Activated CD4-positive, alpha-beta memory T cell treated with anti-CD3 and anti-CD28 coated beads for 36 hours (primary cell): ENCODE results near the gene FGD3. TPM values are rescaled to one million over a fixed set of nuclear protein-coding genes. Genes with fewer than 3 reads are reported as not detected.
A peak's percentile ranks its signal among the peaks of the same experiment; 100 is the strongest.

Experiments
- CTCF ChIA-PET: fragments of 350-600 bp; sonication (Branson Sonifier 250); formaldehyde crosslinking; loops from one replicate; lab custom pipeline; 2021; ENCODE audit warnings: antibody characterized with exemption, inconsistent platforms; lab: Charles Lee
- POLR2A ChIA-PET: fragments of 350-600 bp; sonication (Branson Sonifier 250); formaldehyde crosslinking; loops from one replicate; lab custom pipeline; 2021; ENCODE audit warnings: antibody characterized with exemption; lab: Charles Lee
- DNase-seq: peaks from one replicate; pipeline ENCODE4 v3.0.0-alpha.2; 2020
- H3K27ac Mint-ChIP-seq: one replicate; pipeline ENCODE4 v1.8.0; 2021; ENCODE audit warnings: mixed read lengths
- H3K27me3 Mint-ChIP-seq: one replicate; pipeline ENCODE4 v1.8.0; 2021; ENCODE audit warnings: mixed read lengths
- H3K36me3 Mint-ChIP-seq: one replicate; pipeline ENCODE4 v1.8.0; 2021; ENCODE audit warnings: mixed read lengths
- H3K4me1 Mint-ChIP-seq: one replicate; pipeline ENCODE4 v1.8.0; 2021; ENCODE audit warnings: low read depth, mixed read lengths
- H3K4me3 Mint-ChIP-seq: one replicate; pipeline ENCODE4 v1.8.0; 2021; ENCODE audit warnings: mild to moderate bottlenecking, mixed read lengths
- H3K9me3 Mint-ChIP-seq: one replicate; pipeline ENCODE4 v1.8.0; 2021; ENCODE audit warnings: mixed read lengths
- intact Hi-C: fragments of 100-400 bp; cut with micrococcal nuclease; formaldehyde crosslinking; loops from one replicate; pipeline ENCODE4 v1.15.1; 2023
- total RNA-seq, 2 experiments: library from RNA; stranded (reverse); gene quantifications; one replicate each; pipeline ENCODE4 v1.2.3, GENCODE V29; 2021

Gene FGD3
- total RNA-seq, 2 experiments from 2014 or later = 41.3 to 47.7 TPM

- intact Hi-C loops = no loop called here
- peaks cover 11% of the 10 kb centered on the region for H3K36me3 Mint-ChIP-seq
- peaks cover 51% of the 10 kb centered on the region for H3K4me1 Mint-ChIP-seq
- peak overlapping the region; percentile 99 for H3K27ac Mint-ChIP-seq
- H3K27me3 Mint-ChIP-seq = no peaks in the 10 kb centered on the region
- ChIA-PET CTCF (interaction anchor here (0.7 to 2.8 kb wide), 7 partner anchors 9 to 294 kb away, joined by 3 to 17 read pairs (median 6); no protein-coding TSS in a partner anchor), POLR2A (interaction anchor here (0.6 to 1.6 kb wide), 11 partner anchors 14 to 98 kb away, joined by 3 to 9 read pairs (median 4); partner anchors contain the start of gene NINJ1)
- H3K4me3 Mint-ChIP-seq = peak overlapping the region; percentile 90
- peak; percentile 48 for DNase-seq
- no peaks in the 10 kb centered on the region for H3K9me3 Mint-ChIP-seq
Observed at GRCh38 chr9:93059011-93059714, 111.8 kb downstream of the FGD3 start.

GRCh38 chr9:93059715-93060578 is 112.6 kb downstream of the FGD3 start:
- Mint-ChIP-seq H3K4me3 (peak overlapping the region; percentile 90), H3K36me3 (peaks cover 18% of the 10 kb centered on the region), H3K9me3 (no peaks in the 10 kb centered on the region), H3K27me3 (no peaks in the 10 kb centered on the region), H3K4me1 (peaks cover 58% of the 10 kb centered on the region), H3K27ac (peak overlapping the region; percentile 99)
- no peak for DNase-seq
- ChIA-PET POLR2A (interaction anchor here (0.6 to 1.6 kb wide), 11 partner anchors 15 to 96 kb away, joined by 3 to 9 read pairs (median 4); partner anchors contain the start of gene NINJ1), CTCF (interaction anchor here (0.7 to 2.8 kb wide), 8 partner anchors 8 to 295 kb away, joined by 3 to 17 read pairs (median 6); partner anchors contain the start of gene NINJ1)
- intact Hi-C loops = loop anchor here (2.0 kb wide), 2 partner anchors 75 to 95 kb away; partner anchors contain the start of gene NINJ1

- no peaks in the 10 kb centered on the region for H3K27me3 Mint-ChIP-seq
- H3K9me3 Mint-ChIP-seq = no peaks in the 10 kb centered on the region
- peaks cover 22% of the 10 kb centered on the region for H3K36me3 Mint-ChIP-seq
- POLR2A ChIA-PET = interaction anchor here (0.6 to 1.5 kb wide), 3 partner anchors 23 to 120 kb away, joined by 3 to 4 read pairs (median 3); no protein-coding TSS in a partner anchor
- DNase-seq = peak; percentile 44
- CTCF ChIA-PET = interaction anchor here (1.0 to 2.8 kb wide), 4 partner anchors 57 to 104 kb away, joined by 6 to 17 read pairs (median 6); partner anchors contain the start of gene NINJ1
- peak overlapping the region; percentile 90 for H3K4me3 Mint-ChIP-seq
- intact Hi-C loops = loop anchor here (2.0 kb wide), 2 partner anchors 74 to 96 kb away; partner anchors contain the start of gene NINJ1
- peaks cover 64% of the 10 kb centered on the region for H3K4me1 Mint-ChIP-seq
- peak overlapping the region; percentile 99 for H3K27ac Mint-ChIP-seq
Observed at GRCh38 chr9:93060746-93061259, 113.5 kb downstream of the FGD3 start.

- POLR2A ChIA-PET = interaction anchor here (0.6 to 1.5 kb wide), 3 partner anchors 22 to 119 kb away, joined by 3 to 4 read pairs (median 3); no protein-coding TSS in a partner anchor
Observed at GRCh38 chr9:93061260-93061751, 114.0 kb downstream of the FGD3 start.

GRCh38 chr9:93061791-93062763 is 114.8 kb downstream of the FGD3 start:
- peak overlapping the region; percentile 99 for H3K27ac Mint-ChIP-seq
- intact Hi-C loops = loop anchor here (2.0 kb wide), 2 partner anchors 73 to 97 kb away; partner anchors contain the start of gene NINJ1
- peak overlapping the region; percentile 90 for H3K4me3 Mint-ChIP-seq
- H3K27me3 Mint-ChIP-seq = no peaks in the 10 kb centered on the region
- peaks cover 75% of the 10 kb centered on the region for H3K4me1 Mint-ChIP-seq
- ChIA-PET POLR2A (no interaction called here), CTCF (interaction anchor here (2.8 kb wide), 1 partner anchor 58 kb away, joined by 17 read pairs; no protein-coding TSS in a partner anchor)
- H3K9me3 Mint-ChIP-seq = no peaks in the 10 kb centered on the region
- DNase-seq = peak; percentile 56
- peaks cover 29% of the 10 kb centered on the region for H3K36me3 Mint-ChIP-seq

More at GRCh38 chr9:93061260-93061751, 114.0 kb downstream of the FGD3 start:
- peak overlapping the region; percentile 90 for H3K4me3 Mint-ChIP-seq
- H3K27me3 Mint-ChIP-seq = no peaks in the 10 kb centered on the region
- H3K4me1 Mint-ChIP-seq = peaks cover 69% of the 10 kb centered on the region
- H3K36me3 Mint-ChIP-seq = peaks cover 24% of the 10 kb centered on the region
- peak overlapping the region; percentile 99 for H3K27ac Mint-ChIP-seq
- DNase-seq = no peak
- no peaks in the 10 kb centered on the region for H3K9me3 Mint-ChIP-seq
- CTCF ChIA-PET = interaction anchor here (2.0 to 2.8 kb wide), 2 partner anchors 57 to 104 kb away, joined by 6 to 17 read pairs; no protein-coding TSS in a partner anchor
- intact Hi-C loops = loop anchor here (2.0 kb wide), 2 partner anchors 73 to 97 kb away; partner anchors contain the start of gene NINJ1

- intact Hi-C loops = loop anchor here (1.0 to 2.0 kb wide), 9 partner anchors 19 to 108 kb away; no protein-coding TSS in a partner anchor
- H3K27me3 Mint-ChIP-seq = no peaks in the 10 kb centered on the region
- ChIA-PET CTCF (interaction anchor here (0.7 to 1.8 kb wide), 15 partner anchors 11 to 502 kb away, joined by 3 to 11 read pairs (median 4); partner anchors contain the start of gene CARD19), POLR2A (interaction anchor here (0.6 to 2.6 kb wide), 16 partner anchors 13 to 389 kb away, joined by 3 to 12 read pairs (median 5); partner anchors contain the start of genes CARD19 and FAM120AOS)
- H3K36me3 Mint-ChIP-seq = peaks cover 45% of the 10 kb centered on the region
- peaks cover 89% of the 10 kb centered on the region for H3K4me1 Mint-ChIP-seq
- DNase-seq = peak; percentile 95
- H3K4me3 Mint-ChIP-seq = peak overlapping the region; percentile 87
- H3K9me3 Mint-ChIP-seq = no peaks in the 10 kb centered on the region
- peak overlapping the region; percentile 99 for H3K27ac Mint-ChIP-seq
Observed at GRCh38 chr9:93064392-93065134, 117.2 kb downstream of the FGD3 start.

GRCh38 chr9:93065135-93065720 is 117.9 kb downstream of the FGD3 start:
- Mint-ChIP-seq H3K27me3 (no peaks in the 10 kb centered on the region), H3K4me3 (peak overlapping the region; percentile 87), H3K4me1 (peaks cover 87% of the 10 kb centered on the region), H3K27ac (peak overlapping the region; percentile 99), H3K36me3 (peaks cover 43% of the 10 kb centered on the region), H3K9me3 (no peaks in the 10 kb centered on the region)
- CTCF ChIA-PET = interaction anchor here (0.7 to 1.8 kb wide), 13 partner anchors 14 to 501 kb away, joined by 3 to 11 read pairs (median 4); partner anchors contain the start of gene CARD19
- DNase-seq = no peak
- intact Hi-C loops = loop anchor here (2.0 kb wide), 3 partner anchors 36 to 108 kb away; no protein-coding TSS in a partner anchor
- POLR2A ChIA-PET = interaction anchor here (0.7 to 2.6 kb wide), 13 partner anchors 14 to 388 kb away, joined by 3 to 12 read pairs (median 6); partner anchors contain the start of genes CARD19 and FAM120AOS

- H3K4me1 Mint-ChIP-seq = peaks cover 83% of the 10 kb centered on the region
- CTCF ChIA-PET = interaction anchor here (1.4 to 1.5 kb wide), 2 partner anchors 9 to 42 kb away, joined by 3 to 4 read pairs; no protein-coding TSS in a partner anchor
- H3K36me3 Mint-ChIP-seq = peaks cover 48% of the 10 kb centered on the region
- intact Hi-C loops = no loop called here
- H3K27me3 Mint-ChIP-seq = no peaks in the 10 kb centered on the region
- POLR2A ChIA-PET = no interaction called here
- H3K4me3 Mint-ChIP-seq = no peak overlapping the region
- no peak for DNase-seq
- H3K9me3 Mint-ChIP-seq = no peaks in the 10 kb centered on the region
- H3K27ac Mint-ChIP-seq = peak overlapping the region; percentile 72
Observed at GRCh38 chr9:93066978-93067603, 119.8 kb downstream of the FGD3 start.

- intact Hi-C loops = no loop called here
- ChIA-PET CTCF (no interaction called here), POLR2A (interaction anchor here (1.2 kb wide), 1 partner anchor 14 kb away, joined by 3 read pairs; no protein-coding TSS in a partner anchor)
- Mint-ChIP-seq H3K36me3 (peaks cover 42% of the 10 kb centered on the region), H3K27ac (no peak overlapping the region), H3K4me1 (peaks cover 78% of the 10 kb centered on the region), H3K4me3 (no peak overlapping the region), H3K9me3 (no peaks in the 10 kb centered on the region), H3K27me3 (no peaks in the 10 kb centered on the region)
- DNase-seq = no peak
Observed at GRCh38 chr9:93068956-93069355, 121.6 kb downstream of the FGD3 start.
